Natural killer cell (primary cell): Measurements from ENCODE around the gene SMIM36. TPM values are rescaled to one million over a fixed set of nuclear protein-coding genes. Genes with fewer than 3 reads are reported as not detected.

Experiments
- ATAC-seq, 3 donors: fragments of 150-1000 bp in 2 of 3; fragments of 200-7000 bp in 1 of 3; cut with Tn5 transposase; 1 replicate in 1 of 3; 2 replicates in 2 of 3; pipeline ENCODE4 v1.10.0; 2021; ENCODE audit warnings: mild to moderate bottlenecking in 2 of 3, moderate library complexity in 2 of 3
- DNase-seq, 2 donors: peaks; one replicate each; pipeline versions ENCODE4 v3.0.0 to v3.0.0-alpha.2; 2013 to 2021; ENCODE audit warnings: mixed read lengths in 1 of 2
- H3K27ac ChIP-seq: one replicate; pipeline ENCODE4 v1.5.1; 2013; ENCODE audit warnings: mild to moderate bottlenecking, low read length
- H3K27me3 ChIP-seq: one replicate; pipeline ENCODE4 v1.6.1; 2013; ENCODE audit warnings: low read length; ENCODE audit not compliant: control insufficient read depth, insufficient read depth
- H3K36me3 ChIP-seq: one replicate; pipeline ENCODE4 v1.6.1; 2013; ENCODE audit warnings: low read length; ENCODE audit not compliant: control insufficient read depth, insufficient read depth
- H3K4me1 ChIP-seq: one replicate; pipeline ENCODE4 v1.6.1; 2013; ENCODE audit warnings: low read length; ENCODE audit not compliant: control insufficient read depth, insufficient read depth
- H3K4me3 ChIP-seq: one replicate; pipeline ENCODE4 v1.5.1; 2013; ENCODE audit warnings: low read length
- H3K9me3 ChIP-seq: one replicate; pipeline ENCODE4 v1.6.1; 2013; ENCODE audit warnings: low read length; ENCODE audit not compliant: control insufficient read depth, insufficient read depth
- H3K27ac Mint-ChIP-seq, 2 donors: one replicate each; pipeline ENCODE4 v1.8.0; 2022; ENCODE audit warnings: mild to moderate bottlenecking in 2 of 2, mixed read lengths in 2 of 2, moderate library complexity in 1 of 2
- H3K27me3 Mint-ChIP-seq, 2 donors: one replicate each; pipeline ENCODE4 v1.8.0; 2022; ENCODE audit warnings: low read depth in 2 of 2, mixed read lengths in 2 of 2
- H3K36me3 Mint-ChIP-seq: one replicate; pipeline ENCODE4 v1.8.0; 2022; ENCODE audit warnings: mixed read lengths
- H3K4me1 Mint-ChIP-seq, 2 donors: one replicate each; pipeline ENCODE4 v1.8.0; 2022; ENCODE audit warnings: mixed read lengths in 2 of 2
- H3K4me3 Mint-ChIP-seq: one replicate; pipeline ENCODE4 v1.8.0; 2022; ENCODE audit warnings: mild to moderate bottlenecking, moderate library complexity, mixed read lengths
- H3K9me3 Mint-ChIP-seq, 2 donors: one replicate each; pipeline ENCODE4 v1.8.0; 2022; ENCODE audit warnings: mixed read lengths in 2 of 2
- WGBS: methylation state at CpG from one replicate; pipeline ENCODE4 v1.1.7; 2013; ENCODE audit warnings: missing lambda C conversion rate; ENCODE audit not compliant: insufficient coverage; 5-methylcytosine and 5-hydroxymethylcytosine counted together
- intact Hi-C: fragments of 100-400 bp; cut with micrococcal nuclease; formaldehyde crosslinking; loops from one replicate; pipeline ENCODE4 v1.14.2; 2022
- total RNA-seq, 4 donors: library from RNA; stranded (reverse); fragments of 120-200 nt in 1 of 4; gene quantifications; one replicate each; pipeline versions ENCODE4 v1.2.3 to v1.2.4, GENCODE V29; 2013 to 2022
- TF ChIP-seq, protein P1 (sequence below): fragments of 200-600 bp; IDR thresholded peaks from one replicate; pipeline ENCODE4 v1.8.0; 2022; ENCODE audit warnings: antibody characterized with exemption

Gene SMIM36
- total RNA-seq, 3 donors from 2014 or later (not counting 1 experiment from before 2014, with no cell fraction given) = not detected

GRCh38 chr17:55540414-55541091, 29.3 kb upstream of the SMIM36 start:
- no peak for ATAC-seq
- no peaks in the 10 kb centered on the region for H3K36me3 ChIP-seq
- intact Hi-C loops = no loop called here
- no peak for DNase-seq
- no peak overlapping the region for H3K4me3 ChIP-seq
- TF ChIP-seq, protein P1, sequence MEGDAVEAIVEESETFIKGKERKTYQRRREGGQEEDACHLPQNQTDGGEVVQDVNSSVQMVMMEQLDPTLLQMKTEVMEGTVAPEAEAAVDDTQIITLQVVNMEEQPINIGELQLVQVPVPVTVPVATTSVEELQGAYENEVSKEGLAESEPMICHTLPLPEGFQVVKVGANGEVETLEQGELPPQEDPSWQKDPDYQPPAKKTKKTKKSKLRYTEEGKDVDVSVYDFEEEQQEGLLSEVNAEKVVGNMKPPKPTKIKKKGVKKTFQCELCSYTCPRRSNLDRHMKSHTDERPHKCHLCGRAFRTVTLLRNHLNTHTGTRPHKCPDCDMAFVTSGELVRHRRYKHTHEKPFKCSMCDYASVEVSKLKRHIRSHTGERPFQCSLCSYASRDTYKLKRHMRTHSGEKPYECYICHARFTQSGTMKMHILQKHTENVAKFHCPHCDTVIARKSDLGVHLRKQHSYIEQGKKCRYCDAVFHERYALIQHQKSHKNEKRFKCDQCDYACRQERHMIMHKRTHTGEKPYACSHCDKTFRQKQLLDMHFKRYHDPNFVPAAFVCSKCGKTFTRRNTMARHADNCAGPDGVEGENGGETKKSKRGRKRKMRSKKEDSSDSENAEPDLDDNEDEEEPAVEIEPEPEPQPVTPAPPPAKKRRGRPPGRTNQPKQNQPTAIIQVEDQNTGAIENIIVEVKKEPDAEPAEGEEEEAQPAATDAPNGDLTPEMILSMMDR = no peak
- Mint-ChIP-seq H3K27me3 (peaks cover 6 to 7% of the 10 kb centered on the region in 2 donors), H3K9me3 (no peaks in the 10 kb centered on the region), H3K36me3 (peaks cover 6% of the 10 kb centered on the region), H3K4me1 (no peaks in the 10 kb centered on the region), H3K4me3 (no peak overlapping the region), H3K27ac (no peak overlapping the region)
- no peaks in the 10 kb centered on the region for H3K4me1 ChIP-seq
- H3K9me3 ChIP-seq = no peaks in the 10 kb centered on the region
- no peak overlapping the region for H3K27ac ChIP-seq
- WGBS = 62% methylated on average over 3 of the region's 4 CpGs
- H3K27me3 ChIP-seq = no peaks in the 10 kb centered on the region

DNA sequence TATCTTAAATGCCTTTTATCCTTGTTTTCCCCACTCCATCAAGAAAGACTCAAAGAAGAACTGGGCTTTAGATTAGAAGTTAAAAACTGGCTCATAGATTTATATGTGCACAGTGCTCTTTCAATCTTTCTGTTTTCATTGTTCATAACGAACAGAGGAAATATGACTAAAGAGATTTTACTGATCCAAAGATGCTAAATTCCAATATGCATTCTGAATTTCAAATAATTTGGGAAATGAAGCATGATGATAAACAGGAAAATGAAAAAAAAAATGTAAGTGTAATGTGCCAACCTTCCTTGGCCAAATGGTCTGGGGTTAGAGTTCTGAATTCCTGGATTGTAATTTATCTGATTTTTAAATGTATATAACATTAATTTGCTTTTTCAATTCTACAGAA, 25.0 kb upstream of the SMIM36 start:
- no peak overlapping the region for H3K4me3 ChIP-seq
- H3K4me1 Mint-ChIP-seq = no peaks in the 10 kb centered on the region
- H3K9me3 ChIP-seq = no peaks in the 10 kb centered on the region
- H3K27ac Mint-ChIP-seq = no peak overlapping the region
- intact Hi-C loops = no loop called here
- no peaks in the 10 kb centered on the region for H3K36me3 Mint-ChIP-seq
- H3K27me3 Mint-ChIP-seq = peaks cover 0 to 4% of the 10 kb centered on the region in 2 donors
- H3K9me3 Mint-ChIP-seq = no peaks in the 10 kb centered on the region
- H3K36me3 ChIP-seq = no peaks in the 10 kb centered on the region
- DNase-seq = no peak
- no peaks in the 10 kb centered on the region for H3K27me3 ChIP-seq
- no peak overlapping the region for H3K4me3 Mint-ChIP-seq
- WGBS = no CpG with 5 or more reads among the region's 1 CpG
- no peaks in the 10 kb centered on the region for H3K4me1 ChIP-seq
- no peak overlapping the region for H3K27ac ChIP-seq
- TF ChIP-seq, protein P1 = no peak
- no peak for ATAC-seq

DNA sequence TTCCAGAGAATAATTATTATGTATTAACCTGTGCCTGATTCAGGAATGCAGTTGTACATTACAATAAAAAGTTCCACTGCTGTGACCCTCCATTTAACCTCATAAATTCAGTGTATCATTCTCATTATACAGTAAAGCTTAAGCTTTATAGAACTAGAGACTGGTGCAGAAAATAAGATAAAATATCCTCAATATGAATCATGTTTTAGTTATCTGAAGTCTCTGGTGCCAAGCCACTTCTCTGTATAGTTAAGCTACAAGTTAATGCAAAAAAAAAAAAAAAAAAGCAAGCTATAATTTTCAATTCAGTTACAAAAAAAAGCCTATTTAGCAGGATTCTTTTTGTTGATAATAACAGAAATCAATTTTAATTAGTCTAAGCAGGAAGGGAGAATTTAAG, 22.4 kb upstream of the SMIM36 start:
- TF ChIP-seq, protein P1 = no peak
- Histone ChIP-seq H3K9me3 (no peaks in the 10 kb centered on the region), H3K36me3 (no peaks in the 10 kb centered on the region), H3K27ac (no peak overlapping the region), H3K4me1 (no peaks in the 10 kb centered on the region), H3K4me3 (no peak overlapping the region), H3K27me3 (no peaks in the 10 kb centered on the region)
- H3K36me3 Mint-ChIP-seq = no peaks in the 10 kb centered on the region
- no peak overlapping the region for H3K27ac Mint-ChIP-seq
- H3K4me1 Mint-ChIP-seq = no peaks in the 10 kb centered on the region
- no peaks in the 10 kb centered on the region for H3K9me3 Mint-ChIP-seq
- intact Hi-C loops = no loop called here
- no peak overlapping the region for H3K4me3 Mint-ChIP-seq
- no peak for ATAC-seq
- DNase-seq = no peak
- H3K27me3 Mint-ChIP-seq = peaks cover 0 to 3% of the 10 kb centered on the region in 2 donors

- no peak for ATAC-seq
- H3K4me1 Mint-ChIP-seq = no peaks in the 10 kb centered on the region
- no peaks in the 10 kb centered on the region for H3K27me3 ChIP-seq
- no peaks in the 10 kb centered on the region for H3K36me3 Mint-ChIP-seq
- DNase-seq = no peak
- TF ChIP-seq, protein P1 = no peak
- no peak overlapping the region for H3K27ac ChIP-seq
- H3K27ac Mint-ChIP-seq = no peak overlapping the region
- WGBS = no CpG with 5 or more reads among the region's 1 CpG
- intact Hi-C loops = no loop called here
- H3K27me3 Mint-ChIP-seq = no peaks in the 10 kb centered on the region
- no peaks in the 10 kb centered on the region for H3K4me1 ChIP-seq
- no peak overlapping the region for H3K4me3 Mint-ChIP-seq
- H3K36me3 ChIP-seq = no peaks in the 10 kb centered on the region
- no peaks in the 10 kb centered on the region for H3K9me3 Mint-ChIP-seq
- H3K4me3 ChIP-seq = no peak overlapping the region
- H3K9me3 ChIP-seq = no peaks in the 10 kb centered on the region
These were observed 21.4 kb upstream of the SMIM36 start for GRCh38 chr17:55532670-55533069.
